G401.6 (cell line): Measurements from ENCODE around the gene LENEP.
"Not testable (repeated sequence)": the region's sequence is repeated elsewhere in the genome, so short reads cannot be mapped to it uniquely, and the experiment has no call there.

Experiments used
- FAIRE-seq: peaks from 2 replicates; lab custom pipeline; 2012; peaks lifted over from hg19 to GRCh38; lab: Jason Lieb, UNC

Gene LENEP

DNA sequence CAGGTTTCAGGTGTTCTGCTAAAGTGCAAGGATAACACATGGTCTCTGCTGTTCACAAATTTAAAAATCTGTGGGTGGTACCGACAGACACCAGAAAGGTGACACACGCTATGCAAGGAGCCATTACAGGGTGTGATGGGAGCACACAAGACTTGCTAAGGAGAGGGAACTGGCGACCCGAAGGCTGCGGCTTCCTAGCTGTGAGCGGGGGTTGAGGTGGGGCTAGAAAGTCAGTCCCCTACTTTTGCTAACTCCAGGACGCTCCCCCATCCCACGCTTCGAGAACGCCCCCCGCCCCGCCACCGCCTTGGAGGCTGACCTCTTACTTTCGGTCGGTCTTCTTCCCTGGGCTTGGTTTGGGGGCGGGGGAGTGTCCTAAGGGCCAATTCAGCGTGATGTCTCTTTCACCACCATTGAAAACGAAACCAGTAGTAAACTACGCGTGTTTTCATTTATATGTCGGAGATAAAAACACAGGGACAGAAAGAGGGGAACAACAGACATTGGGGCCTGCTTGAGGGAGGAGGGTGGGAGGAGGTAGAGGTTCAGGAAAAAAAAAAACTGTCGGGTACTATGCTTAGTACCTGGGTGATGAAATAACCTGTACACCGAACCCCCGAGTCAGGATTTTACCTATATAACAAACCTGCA lies 17.9 kb upstream of the LENEP start:
- no peak for FAIRE-seq

DNA sequence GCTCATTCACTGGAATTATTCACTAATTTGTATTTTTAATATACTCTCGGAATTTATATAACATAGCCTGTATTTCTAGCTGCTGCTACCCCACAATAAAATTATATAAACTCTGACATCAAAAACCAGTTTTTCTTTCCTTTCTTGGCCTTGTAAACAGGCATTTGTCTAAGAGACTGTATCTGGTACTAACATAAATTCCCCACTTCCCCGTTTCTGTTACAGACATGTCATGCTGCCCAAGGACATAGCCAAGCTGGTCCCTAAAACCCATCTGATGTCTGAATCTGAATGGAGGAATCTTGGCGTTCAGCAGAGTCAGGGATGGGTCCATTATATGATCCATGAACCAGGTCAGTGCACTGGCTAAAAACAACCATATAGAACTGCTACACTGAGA lies 15.6 kb upstream of the LENEP start:
- FAIRE-seq = not testable (repeated sequence)

DNA sequence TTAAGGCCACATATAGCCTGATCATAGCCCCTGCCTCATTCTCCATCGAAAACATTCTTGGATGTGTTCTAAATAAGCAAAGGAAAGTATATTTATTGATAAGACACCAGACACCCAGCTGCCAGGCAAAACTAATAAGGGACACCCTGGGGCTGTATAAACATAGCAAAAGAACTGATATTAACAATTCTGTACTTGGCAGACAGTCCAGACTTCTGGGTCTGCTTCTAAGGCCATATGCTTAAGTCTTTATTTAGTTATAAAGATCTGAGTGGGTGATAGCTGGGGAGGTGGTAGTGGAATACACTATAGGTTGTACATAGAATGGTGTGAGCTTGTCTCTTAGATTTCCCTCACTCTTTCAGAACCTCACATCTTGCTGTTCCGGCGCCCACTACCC lies 15.0 kb upstream of the LENEP start:
- FAIRE-seq = no peak

DNA sequence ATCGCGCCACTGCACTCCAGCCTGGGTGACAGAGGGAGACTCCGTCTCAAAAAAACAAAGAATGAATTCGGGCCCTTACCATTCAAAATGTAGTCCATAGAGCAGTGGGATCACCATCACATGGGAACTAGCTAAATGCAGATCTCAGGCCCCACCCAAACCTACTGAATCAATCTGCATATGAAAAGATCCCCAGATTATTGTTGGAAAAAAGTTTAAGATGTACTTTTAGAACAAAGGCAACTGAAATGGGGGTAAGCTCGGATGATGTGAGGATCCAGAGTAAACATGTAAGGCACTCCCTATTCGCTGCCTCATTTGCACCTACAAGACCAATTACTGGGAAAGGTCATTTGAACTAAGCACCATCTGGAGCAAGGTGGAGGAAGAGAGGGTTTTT lies 11.0 kb upstream of the LENEP start:
- no peak for FAIRE-seq

DNA sequence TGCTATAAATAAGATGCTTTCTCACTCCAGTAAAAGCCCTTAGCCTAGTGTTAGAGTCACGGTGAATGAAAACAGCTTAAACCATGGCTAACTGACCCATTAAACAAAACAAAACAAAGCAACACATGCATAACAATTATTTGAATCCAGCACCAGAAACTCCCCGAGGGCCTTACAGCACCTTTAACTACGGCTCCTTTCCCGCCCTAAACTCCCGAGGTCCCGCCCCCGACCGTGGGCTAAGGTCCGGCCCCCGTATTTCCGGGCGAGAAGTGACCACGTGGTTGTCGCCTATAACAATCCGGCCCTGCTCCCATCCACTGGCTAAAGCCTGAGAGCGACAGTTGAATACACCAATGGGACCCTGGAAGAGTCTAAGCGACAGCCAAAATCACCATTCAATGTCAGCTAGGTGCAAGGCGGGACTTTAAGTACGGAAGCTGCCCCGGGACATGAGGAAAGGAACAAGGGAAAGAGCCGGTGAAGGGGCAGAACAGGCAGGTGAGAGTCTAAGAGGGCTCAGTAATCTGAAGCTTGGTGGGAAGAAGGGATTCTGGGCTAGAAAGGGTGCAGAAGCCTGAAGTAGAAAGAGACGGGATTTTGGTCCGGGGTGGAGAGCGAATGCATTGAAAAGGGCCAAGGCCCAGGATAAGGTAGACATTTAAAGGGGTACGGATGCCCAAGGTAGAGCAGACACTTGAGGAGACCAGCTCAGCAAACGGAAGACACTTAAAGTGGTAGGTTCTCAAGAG lies 10.3 kb upstream of the LENEP start, which contains the start of gene FLAD1:
Gene FLAD1 (plus strand): TSS at position 448 of the 752 bp plus-strand sequence. CDS start 351 bp downstream, outside the sequence.
- peak; percentile 97 for FAIRE-seq

DNA sequence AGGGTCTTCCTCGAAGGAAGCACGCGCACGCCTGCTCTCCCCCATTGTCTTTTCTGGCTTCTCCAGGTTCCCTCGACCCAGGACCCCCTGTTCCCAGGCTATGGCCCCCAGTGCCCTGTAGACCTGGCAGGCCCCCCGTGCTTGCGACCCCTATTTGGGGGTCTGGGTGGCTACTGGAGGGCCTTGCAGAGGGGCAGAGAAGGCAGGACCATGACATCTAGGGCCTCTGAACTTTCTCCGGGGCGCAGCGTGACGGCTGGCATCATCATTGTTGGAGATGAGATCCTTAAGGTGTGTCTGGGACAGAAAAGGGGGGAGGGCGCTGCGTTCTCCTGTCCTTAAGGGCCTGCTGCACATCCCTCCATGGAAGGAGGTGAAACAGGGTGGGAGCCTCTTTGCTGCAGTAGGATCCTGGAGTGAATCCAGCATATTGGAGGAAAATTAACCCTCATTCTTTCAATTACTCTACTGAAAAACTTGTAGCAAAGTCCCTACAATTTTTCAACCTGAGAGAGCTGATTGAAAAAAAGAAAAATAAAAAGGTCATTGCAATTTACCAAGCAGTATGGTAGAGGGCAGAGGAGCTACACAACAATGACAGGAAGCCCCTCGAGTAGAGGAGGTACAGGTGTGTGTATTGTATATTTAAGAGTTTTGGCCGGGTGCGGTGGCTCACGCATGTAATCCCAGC lies 9.5 kb upstream of the LENEP start:
- FAIRE-seq = no peak

DNA sequence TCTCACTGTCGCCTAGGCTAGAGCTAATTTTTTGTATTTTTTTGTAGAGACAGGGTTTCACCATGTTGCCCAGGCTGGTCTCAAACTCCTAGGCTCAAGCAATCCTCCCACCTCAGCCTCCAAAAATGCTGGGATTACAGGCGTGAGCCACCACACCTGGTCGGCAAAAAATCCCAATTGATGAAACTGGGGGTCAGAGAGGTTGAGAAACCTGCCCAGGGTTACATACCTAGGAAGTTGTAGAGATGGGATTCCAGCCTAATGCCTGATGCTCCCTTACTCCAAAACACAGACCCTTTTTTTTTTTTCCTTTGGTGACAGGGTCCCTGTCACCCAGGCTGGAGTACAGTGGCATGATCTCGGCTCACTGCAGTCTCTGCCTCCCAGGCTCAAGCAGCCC lies 6.7 kb upstream of the LENEP start:
- FAIRE-seq = not testable (repeated sequence)

DNA sequence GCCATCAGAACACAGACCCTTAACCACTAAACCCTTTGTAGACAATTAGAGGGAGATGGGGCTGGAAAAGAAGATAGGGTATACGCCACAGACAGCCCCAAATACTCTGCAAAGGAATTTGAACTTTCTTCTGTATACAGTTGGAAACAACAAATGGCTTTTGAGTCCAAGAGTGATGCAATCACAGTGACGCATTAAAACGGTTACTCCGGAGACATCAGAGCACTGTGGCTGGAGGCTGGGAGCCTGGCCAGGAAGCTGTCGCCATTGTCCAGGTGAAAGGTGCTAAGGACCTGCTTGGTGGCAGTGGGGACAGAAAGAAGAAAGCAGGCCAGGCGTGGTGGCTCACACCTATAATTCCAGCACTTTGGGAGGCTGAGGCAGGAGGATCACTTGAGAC lies 6.1 kb upstream of the LENEP start:
- FAIRE-seq = no peak

DNA sequence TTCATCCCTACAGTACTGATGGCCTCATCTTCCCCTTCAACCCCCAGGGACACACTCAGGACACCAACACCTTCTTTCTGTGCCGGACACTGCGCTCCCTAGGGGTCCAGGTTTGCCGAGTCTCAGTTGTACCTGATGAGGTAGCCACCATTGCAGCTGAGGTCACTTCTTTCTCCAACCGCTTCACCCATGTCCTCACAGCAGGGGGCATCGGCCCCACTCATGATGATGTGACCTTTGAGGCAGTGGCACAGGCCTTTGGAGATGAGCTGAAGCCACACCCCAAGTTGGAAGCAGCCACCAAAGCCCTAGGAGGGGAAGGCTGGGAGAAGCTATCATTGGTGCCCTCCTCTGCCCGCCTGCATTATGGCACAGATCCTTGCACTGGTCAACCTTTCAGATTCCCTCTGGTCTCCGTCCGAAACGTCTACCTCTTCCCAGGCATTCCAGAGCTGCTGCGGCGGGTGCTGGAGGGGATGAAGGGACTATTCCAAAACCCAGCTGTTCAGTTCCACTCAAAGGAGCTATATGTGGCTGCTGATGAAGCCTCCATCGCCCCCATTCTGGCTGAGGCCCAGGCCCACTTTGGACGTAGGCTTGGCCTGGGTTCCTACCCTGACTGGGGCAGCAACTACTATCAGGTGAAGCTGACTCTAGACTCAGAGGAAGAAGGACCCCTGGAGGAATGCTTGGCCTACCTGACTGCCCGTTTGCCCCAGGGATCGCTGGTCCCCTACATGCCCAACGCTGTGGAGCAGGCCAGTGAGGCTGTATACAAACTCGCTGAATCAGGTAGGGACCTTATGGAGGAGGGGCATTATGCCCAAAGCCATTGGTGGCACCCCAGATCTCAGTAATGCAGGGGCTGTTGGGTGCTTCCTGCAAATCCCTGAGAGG lies 5.1 kb upstream of the LENEP start:
- FAIRE-seq = no peak

DNA sequence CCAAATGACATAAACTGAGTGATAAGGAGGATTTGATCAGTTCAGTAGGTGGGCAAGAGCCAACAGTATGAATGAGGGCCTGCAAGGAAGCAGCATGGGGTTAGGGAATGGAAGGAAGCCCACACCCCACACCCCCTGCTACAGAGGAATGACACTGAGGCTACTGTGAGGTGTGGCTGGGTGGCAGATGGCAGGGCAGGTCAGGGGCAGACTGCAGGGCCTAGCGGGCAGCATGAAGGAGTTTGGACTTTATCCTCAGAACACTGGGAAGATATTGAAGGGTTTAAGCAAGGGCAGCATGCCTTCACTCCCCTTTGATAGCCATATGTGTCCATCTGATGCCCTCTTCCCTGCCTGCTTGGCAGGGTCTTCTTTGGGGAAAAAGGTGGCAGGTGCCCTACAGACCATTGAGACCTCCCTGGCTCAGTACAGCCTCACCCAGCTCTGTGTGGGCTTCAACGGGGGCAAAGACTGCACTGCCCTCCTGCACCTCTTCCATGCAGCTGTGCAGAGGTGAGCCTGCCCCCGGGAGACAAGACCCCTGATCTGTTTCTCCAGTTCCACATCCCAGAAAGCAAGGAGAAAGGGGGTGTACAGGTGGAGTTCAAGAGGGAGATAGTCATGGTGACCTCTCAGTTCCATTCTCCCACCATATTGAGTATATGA lies 4.1 kb upstream of the LENEP start:
- no peak for FAIRE-seq

DNA sequence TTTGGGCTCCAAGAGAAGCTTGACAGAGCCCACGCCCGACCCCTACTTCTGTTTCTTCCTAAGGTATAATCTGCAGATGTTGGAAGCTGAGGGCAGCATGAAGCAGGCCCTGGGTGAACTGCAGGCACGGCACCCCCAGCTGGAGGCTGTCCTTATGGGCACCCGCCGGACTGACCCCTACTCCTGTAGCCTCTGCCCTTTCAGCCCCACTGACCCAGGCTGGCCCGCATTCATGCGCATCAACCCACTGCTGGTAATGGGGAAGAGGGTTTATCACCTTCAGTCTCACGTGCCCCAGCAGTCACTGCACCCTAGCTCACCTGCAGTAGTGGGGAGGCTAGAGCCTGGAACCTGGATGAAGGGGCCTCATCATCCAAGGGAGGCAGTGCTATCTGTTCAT lies 3.1 kb upstream of the LENEP start:
- no peak for FAIRE-seq

DNA sequence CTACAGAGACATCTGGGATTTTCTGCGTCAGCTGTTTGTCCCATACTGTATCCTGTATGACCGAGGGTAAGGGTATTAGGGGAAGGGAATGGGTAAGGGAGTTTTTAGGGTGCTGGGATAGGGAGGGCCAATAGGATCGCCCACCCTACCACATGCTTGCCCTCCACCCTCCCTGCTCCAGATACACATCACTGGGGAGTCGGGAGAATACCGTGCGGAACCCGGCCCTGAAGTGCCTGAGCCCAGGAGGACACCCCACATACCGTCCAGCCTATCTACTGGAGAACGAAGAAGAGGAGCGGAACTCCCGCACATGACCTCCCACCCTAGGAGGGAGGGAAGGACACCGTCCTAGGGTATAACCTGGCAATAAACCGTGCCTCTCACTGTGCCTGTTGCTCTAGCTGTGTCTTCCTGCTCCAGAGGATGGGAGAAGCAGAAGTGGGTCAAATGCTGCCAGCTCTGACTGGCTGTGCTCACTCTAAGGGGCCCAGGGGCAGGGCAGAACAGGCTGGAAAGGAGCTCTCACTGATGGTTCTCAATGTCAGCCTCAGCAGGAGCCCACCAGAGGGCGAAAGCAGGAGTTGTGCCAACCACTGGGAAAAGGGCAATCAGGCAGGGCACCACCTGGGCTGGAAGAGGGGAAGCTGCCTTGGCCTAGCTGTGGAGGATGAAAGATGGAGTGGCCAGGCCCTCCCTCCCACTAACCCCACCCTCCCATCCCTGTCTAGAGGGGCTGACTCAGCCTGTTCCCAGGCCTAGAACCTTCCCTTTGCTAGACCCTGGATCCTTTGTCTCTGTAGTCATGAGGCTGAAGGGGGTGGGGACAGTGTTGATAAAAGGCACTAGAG lies 440 bp upstream of the LENEP start:
- FAIRE-seq = no peak

DNA sequence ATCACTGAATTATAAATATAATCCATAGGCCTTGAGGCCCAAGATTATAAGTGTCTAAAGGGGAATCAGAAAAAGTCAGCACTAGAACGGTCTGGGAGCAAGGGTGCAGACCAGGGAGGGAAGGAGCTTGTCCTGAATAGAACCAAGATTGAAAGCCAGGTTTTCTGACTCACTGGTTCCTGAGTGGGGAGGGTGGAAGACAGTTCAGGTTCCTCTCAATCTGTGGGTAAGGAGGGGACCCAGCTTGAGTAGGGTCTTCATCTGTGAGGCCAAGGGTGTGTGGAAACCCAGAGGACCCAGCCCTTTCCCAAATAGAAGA lies 842 bp downstream of the LENEP start:
- FAIRE-seq = no peak

DNA sequence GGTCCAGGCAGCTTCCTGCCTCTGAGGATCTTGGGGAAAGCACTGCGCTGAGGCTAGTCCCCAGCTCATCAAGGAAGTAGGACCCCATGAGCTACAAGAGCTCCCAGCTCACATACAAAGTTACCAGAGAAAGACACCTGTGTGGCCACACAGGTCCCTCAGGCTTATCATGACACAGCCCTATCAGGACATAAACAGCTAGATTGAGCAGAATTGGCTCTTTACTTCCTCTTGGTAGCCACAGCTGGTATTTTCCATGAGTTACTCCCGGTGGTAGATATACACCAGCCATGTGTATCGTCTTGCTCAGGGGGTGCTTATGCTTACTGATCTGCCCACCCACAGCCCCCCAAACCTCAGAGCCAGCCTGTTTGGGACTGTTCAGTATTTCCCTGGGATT lies 1.2 kb downstream of the LENEP start:
- no peak for FAIRE-seq

DNA sequence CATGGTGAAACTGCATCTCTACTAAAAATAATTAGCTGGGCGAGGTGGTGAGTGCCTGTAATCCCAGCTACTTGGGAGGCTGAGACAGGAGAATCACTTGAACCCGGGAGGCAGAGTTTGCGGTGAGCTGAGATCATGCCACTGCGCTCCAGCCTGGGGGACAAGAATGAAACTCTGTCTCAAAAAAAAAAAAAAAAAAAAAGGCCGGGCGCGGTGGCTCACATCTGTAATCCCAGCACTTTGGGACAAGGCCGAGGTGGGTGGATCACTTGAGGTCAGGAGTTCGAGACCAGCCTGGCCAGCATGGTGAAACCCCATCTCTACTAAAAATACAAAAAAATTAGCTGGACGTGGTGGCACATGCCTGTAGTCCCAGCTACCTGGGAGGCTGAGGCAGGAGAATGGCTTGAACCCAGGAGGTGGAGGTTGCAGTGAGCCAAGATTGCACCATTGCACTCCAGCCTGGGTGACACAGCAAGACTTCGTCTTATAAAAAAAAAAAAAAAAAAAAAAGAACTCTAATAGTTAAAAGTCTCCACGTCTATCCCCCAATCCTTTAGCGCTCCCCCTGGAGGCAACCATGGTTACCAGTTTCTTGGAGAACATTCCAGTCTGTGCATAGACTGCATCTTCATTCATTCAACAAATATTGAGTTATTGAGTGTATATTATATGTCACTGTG lies 2.1 kb downstream of the LENEP start:
- not testable (repeated sequence) for FAIRE-seq

DNA sequence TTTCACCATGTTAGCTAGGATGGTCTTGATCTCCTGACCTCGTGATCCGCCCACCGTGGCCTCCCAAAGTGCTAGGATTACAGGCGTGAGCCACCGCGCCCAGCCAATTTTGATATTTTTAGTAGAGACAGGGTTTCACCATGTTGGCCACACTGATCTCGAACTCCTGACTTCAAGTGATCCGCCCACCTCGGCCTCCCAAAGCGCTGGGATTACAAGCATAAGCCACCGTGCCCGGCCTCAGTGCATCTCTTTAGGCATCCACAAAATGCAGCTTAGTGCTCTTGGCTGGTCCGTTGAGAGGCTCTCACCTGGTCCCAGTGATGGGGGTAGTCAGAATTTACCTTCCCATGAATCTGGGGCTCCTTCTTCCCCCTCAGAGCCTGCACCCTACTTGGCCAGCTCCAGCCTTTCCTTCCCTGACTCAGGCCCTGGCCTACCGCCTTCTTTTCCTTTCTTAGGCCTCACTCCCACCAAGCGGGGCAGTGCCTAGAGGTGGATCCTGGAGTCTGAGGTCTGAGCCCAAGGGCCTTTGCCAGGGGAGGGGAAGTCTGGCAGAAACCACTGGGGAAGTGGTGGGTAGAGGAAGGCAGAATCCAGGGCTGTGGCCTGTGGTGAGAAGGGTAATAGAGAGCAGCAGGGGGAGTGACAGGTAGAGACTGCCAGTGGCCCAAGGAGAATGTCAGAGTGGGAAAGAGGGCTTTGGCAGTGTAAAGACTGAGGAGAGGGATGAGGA lies 3.7 kb downstream of the LENEP start:
- no peak for FAIRE-seq

DNA sequence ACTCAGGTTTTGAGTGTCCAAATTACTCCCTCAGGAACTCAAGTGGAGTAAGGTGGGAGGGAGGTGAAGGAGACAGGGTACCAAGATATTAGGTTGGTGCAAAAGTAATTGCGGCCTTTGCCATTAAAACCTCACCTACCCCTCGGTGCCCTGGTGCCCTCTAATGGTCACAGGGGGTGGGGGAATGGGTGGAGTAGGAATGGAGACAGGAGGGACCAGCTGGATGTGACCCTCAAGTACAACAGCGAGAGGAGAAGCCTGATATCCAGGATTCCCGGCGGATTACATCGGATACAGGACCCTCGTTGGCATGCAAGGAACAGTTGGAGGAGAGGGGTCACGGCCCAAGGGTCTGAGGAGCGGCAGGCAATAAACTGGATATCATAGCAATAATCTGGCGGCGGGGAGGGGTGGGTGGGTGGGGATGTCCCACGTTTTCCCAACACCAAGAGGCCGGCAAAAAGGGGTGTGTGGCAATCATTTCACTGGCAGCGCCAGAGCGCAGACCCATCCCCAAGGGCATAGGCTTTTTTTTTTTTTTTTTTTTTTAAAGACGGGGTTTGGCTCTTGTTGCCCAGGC lies 4.9 kb downstream of the LENEP start:
- no peak for FAIRE-seq

DNA sequence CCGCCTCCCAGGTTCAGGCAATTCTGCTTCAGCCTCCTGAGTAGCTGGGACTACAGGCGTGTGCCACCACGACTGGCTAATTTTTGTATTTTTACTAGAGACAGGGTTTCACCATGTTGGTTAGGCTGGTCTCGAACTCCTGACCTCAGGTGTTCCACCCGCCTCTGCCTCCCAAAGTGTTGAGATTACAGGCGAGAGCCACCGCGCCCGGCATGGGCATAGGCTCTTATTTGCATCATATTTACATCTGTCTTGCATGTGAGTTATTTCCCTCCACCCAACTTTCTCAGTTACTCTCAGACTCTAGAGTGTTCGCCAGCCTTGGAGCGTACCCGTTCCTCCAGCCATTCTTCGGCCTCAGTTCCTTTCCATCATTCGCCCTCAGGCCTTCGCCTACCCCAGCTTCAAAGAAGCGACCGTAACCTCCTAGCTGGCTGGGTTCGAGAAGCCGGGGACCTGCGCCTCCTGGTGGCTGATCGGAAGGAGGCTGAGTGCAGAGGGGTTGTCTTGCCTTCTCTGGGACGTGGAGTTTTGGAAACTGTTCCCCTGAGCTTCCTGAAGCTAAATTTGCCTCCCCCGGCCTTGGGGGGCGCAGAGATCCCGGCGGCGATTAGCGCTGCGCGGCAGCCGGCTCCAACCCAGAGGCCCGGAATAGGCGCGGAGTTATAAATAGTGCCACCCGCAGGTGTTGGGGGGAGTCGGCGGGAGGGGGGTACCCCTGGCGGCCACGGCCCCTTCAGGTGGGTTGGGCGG lies 5.6 kb downstream of the LENEP start:
- FAIRE-seq = peak; percentile 93
